ENCODE measurements around the gene NKD1.

The NKD1 gene

GRCh38 chr16:50626868-50627267 lies 78.7 kb downstream of the NKD1 start:
- H3K27me3 ChIP-seq (replicated peaks; ENCODE audit: control insufficient read depth, insufficient read depth, low read length, poor library complexity, severe bottlenecking) = no peaks in the 10 kb centered on the region
- DNase-seq = no peak
- no peak overlapping the region for H3K4me3 ChIP-seq (ENCODE audit: insufficient read depth, low read depth, low read length, poor library complexity, severe bottlenecking)
- H3K9me3 ChIP-seq (ENCODE audit: control insufficient read depth, low read length) = no peaks in the 10 kb centered on the region
- no peaks in the 10 kb centered on the region for H3K36me3 ChIP-seq (ENCODE audit: control insufficient read depth, insufficient read depth, low read length)
- H3K4me1 ChIP-seq (ENCODE audit: control insufficient read depth, insufficient read depth, low read length, poor library complexity, severe bottlenecking) = peaks cover 15% of the 10 kb centered on the region
- no peak overlapping the region for H3K27ac ChIP-seq (ENCODE audit: insufficient read depth, low read length, poor library complexity, severe bottlenecking)

- no peaks in the 10 kb centered on the region for H3K36me3 ChIP-seq (ENCODE audit: control insufficient read depth, insufficient read depth, low read length)
- no peaks in the 10 kb centered on the region for H3K9me3 ChIP-seq (ENCODE audit: control insufficient read depth, low read length)
- peak overlapping the region; percentile 12 for H3K4me3 ChIP-seq (ENCODE audit: insufficient read depth, low read depth, low read length, poor library complexity, severe bottlenecking)
- peak in 2 of 3 donors; percentile 5 to 16 for DNase-seq
- H3K27me3 ChIP-seq (replicated peaks; ENCODE audit: control insufficient read depth, insufficient read depth, low read length, poor library complexity, severe bottlenecking) = no peaks in the 10 kb centered on the region
- peaks cover 15% of the 10 kb centered on the region for H3K4me1 ChIP-seq (ENCODE audit: control insufficient read depth, insufficient read depth, low read length, poor library complexity, severe bottlenecking)
- H3K27ac ChIP-seq (ENCODE audit: insufficient read depth, low read length, poor library complexity, severe bottlenecking) = no peak overlapping the region
Observed at GRCh38 chr16:50627419-50627818, 79.2 kb downstream of the NKD1 start.

- no peak overlapping the region for H3K27ac ChIP-seq (ENCODE audit: insufficient read depth, low read length, poor library complexity, severe bottlenecking)
- no peak overlapping the region for H3K4me3 ChIP-seq (ENCODE audit: insufficient read depth, low read depth, low read length, poor library complexity, severe bottlenecking)
- H3K9me3 ChIP-seq (ENCODE audit: control insufficient read depth, low read length) = no peaks in the 10 kb centered on the region
- no peaks in the 10 kb centered on the region for H3K36me3 ChIP-seq (ENCODE audit: control insufficient read depth, insufficient read depth, low read length)
- no peak for DNase-seq
- H3K27me3 ChIP-seq (replicated peaks; ENCODE audit: control insufficient read depth, insufficient read depth, low read length, poor library complexity, severe bottlenecking) = no peaks in the 10 kb centered on the region
- peaks cover 15% of the 10 kb centered on the region for H3K4me1 ChIP-seq (ENCODE audit: control insufficient read depth, insufficient read depth, low read length, poor library complexity, severe bottlenecking)
Observed at GRCh38 chr16:50628156-50628802, 80.1 kb downstream of the NKD1 start.

- no peak overlapping the region for H3K27ac ChIP-seq (ENCODE audit: insufficient read depth, low read length, poor library complexity, severe bottlenecking)
- H3K4me3 ChIP-seq (ENCODE audit: insufficient read depth, low read depth, low read length, poor library complexity, severe bottlenecking) = no peak overlapping the region
- no peaks in the 10 kb centered on the region for H3K27me3 ChIP-seq (replicated peaks; ENCODE audit: control insufficient read depth, insufficient read depth, low read length, poor library complexity, severe bottlenecking)
- no peak for DNase-seq
- peaks cover 15% of the 10 kb centered on the region for H3K4me1 ChIP-seq (ENCODE audit: control insufficient read depth, insufficient read depth, low read length, poor library complexity, severe bottlenecking)
- H3K9me3 ChIP-seq (ENCODE audit: control insufficient read depth, low read length) = no peaks in the 10 kb centered on the region
- no peaks in the 10 kb centered on the region for H3K36me3 ChIP-seq (ENCODE audit: control insufficient read depth, insufficient read depth, low read length)
Observed at GRCh38 chr16:50629334-50629733, 81.1 kb downstream of the NKD1 start.

- Histone ChIP-seq H3K4me1 (ENCODE audit: control insufficient read depth, insufficient read depth, low read length, poor library complexity, severe bottlenecking) (peaks cover 15% of the 10 kb centered on the region), H3K9me3 (ENCODE audit: control insufficient read depth, low read length) (no peaks in the 10 kb centered on the region), H3K4me3 (ENCODE audit: insufficient read depth, low read depth, low read length, poor library complexity, severe bottlenecking) (no peak overlapping the region), H3K27ac (ENCODE audit: insufficient read depth, low read length, poor library complexity, severe bottlenecking) (no peak overlapping the region), H3K36me3 (ENCODE audit: control insufficient read depth, insufficient read depth, low read length) (no peaks in the 10 kb centered on the region), H3K27me3 (replicated peaks; ENCODE audit: control insufficient read depth, insufficient read depth, low read length, poor library complexity, severe bottlenecking) (no peaks in the 10 kb centered on the region)
- DNase-seq = no peak
Observed at GRCh38 chr16:50630394-50631020, 82.3 kb downstream of the NKD1 start.

GRCh38 chr16:50631249-50631984 lies 83.2 kb downstream of the NKD1 start:
- Histone ChIP-seq H3K9me3 (ENCODE audit: control insufficient read depth, low read length) (no peaks in the 10 kb centered on the region), H3K27ac (ENCODE audit: insufficient read depth, low read length, poor library complexity, severe bottlenecking) (no peak overlapping the region), H3K36me3 (ENCODE audit: control insufficient read depth, insufficient read depth, low read length) (no peaks in the 10 kb centered on the region), H3K4me3 (ENCODE audit: insufficient read depth, low read depth, low read length, poor library complexity, severe bottlenecking) (no peak overlapping the region), H3K27me3 (replicated peaks; ENCODE audit: control insufficient read depth, insufficient read depth, low read length, poor library complexity, severe bottlenecking) (no peaks in the 10 kb centered on the region), H3K4me1 (ENCODE audit: control insufficient read depth, insufficient read depth, low read length, poor library complexity, severe bottlenecking) (peaks cover 17% of the 10 kb centered on the region)
- DNase-seq = no peak

GRCh38 chr16:50631985-50632576 lies 83.9 kb downstream of the NKD1 start:
- Histone ChIP-seq H3K27me3 (replicated peaks; ENCODE audit: control insufficient read depth, insufficient read depth, low read length, poor library complexity, severe bottlenecking) (no peaks in the 10 kb centered on the region), H3K36me3 (ENCODE audit: control insufficient read depth, insufficient read depth, low read length) (no peaks in the 10 kb centered on the region), H3K9me3 (ENCODE audit: control insufficient read depth, low read length) (no peaks in the 10 kb centered on the region), H3K27ac (ENCODE audit: insufficient read depth, low read length, poor library complexity, severe bottlenecking) (no peak overlapping the region), H3K4me1 (ENCODE audit: control insufficient read depth, insufficient read depth, low read length, poor library complexity, severe bottlenecking) (peaks cover 11% of the 10 kb centered on the region), H3K4me3 (ENCODE audit: insufficient read depth, low read depth, low read length, poor library complexity, severe bottlenecking) (no peak overlapping the region)
- no peak for DNase-seq

GRCh38 chr16:50632927-50633800 lies 85.0 kb downstream of the NKD1 start:
- Histone ChIP-seq H3K27me3 (replicated peaks; ENCODE audit: control insufficient read depth, insufficient read depth, low read length, poor library complexity, severe bottlenecking) (no peaks in the 10 kb centered on the region), H3K9me3 (ENCODE audit: control insufficient read depth, low read length) (no peaks in the 10 kb centered on the region), H3K4me1 (ENCODE audit: control insufficient read depth, insufficient read depth, low read length, poor library complexity, severe bottlenecking) (peaks cover 4% of the 10 kb centered on the region), H3K27ac (ENCODE audit: insufficient read depth, low read length, poor library complexity, severe bottlenecking) (no peak overlapping the region), H3K4me3 (ENCODE audit: insufficient read depth, low read depth, low read length, poor library complexity, severe bottlenecking) (no peak overlapping the region), H3K36me3 (ENCODE audit: control insufficient read depth, insufficient read depth, low read length) (no peaks in the 10 kb centered on the region)
- DNase-seq = no peak

- Histone ChIP-seq H3K27ac (ENCODE audit: insufficient read depth, low read length, poor library complexity, severe bottlenecking) (no peak overlapping the region), H3K4me1 (ENCODE audit: control insufficient read depth, insufficient read depth, low read length, poor library complexity, severe bottlenecking) (peaks cover 4% of the 10 kb centered on the region), H3K9me3 (ENCODE audit: control insufficient read depth, low read length) (no peaks in the 10 kb centered on the region), H3K36me3 (ENCODE audit: control insufficient read depth, insufficient read depth, low read length) (no peaks in the 10 kb centered on the region), H3K27me3 (replicated peaks; ENCODE audit: control insufficient read depth, insufficient read depth, low read length, poor library complexity, severe bottlenecking) (no peaks in the 10 kb centered on the region), H3K4me3 (ENCODE audit: insufficient read depth, low read depth, low read length, poor library complexity, severe bottlenecking) (no peak overlapping the region)
- no peak for DNase-seq
Observed at GRCh38 chr16:50634090-50634489, 85.9 kb downstream of the NKD1 start.

All from effector memory CD4-positive, alpha-beta T cell (primary cell).